Activated naive CD4-positive, alpha-beta T cell treated with anti-CD3 and anti-CD28 coated beads, Interleukin-2, amount 50 U/mL, for 16 hours (primary cell): ENCODE data around the gene CANT1.

Source experiments
- DNase-seq: peaks from one replicate; pipeline ENCODE4 v3.0.0-alpha.2; 2020

The CANT1 gene

GRCh38 chr17:79009397-79010303, at the start of gene CANT1:
Gene CANT1 (minus strand): TSS chr17:79009764. CDS start chr17:78997622, 12,142 bp downstream.
- peak; percentile 86 for DNase-seq

- DNase-seq = no peak
These were observed 48.3 kb upstream of the CANT1 start for GRCh38 chr17:79057737-79058385.

- DNase-seq = no peak
These were observed 45.6 kb upstream of the CANT1 start for GRCh38 chr17:79055197-79055596.

- DNase-seq = no peak
These were observed 44.8 kb upstream of the CANT1 start for GRCh38 chr17:79054200-79054960.

- DNase-seq = no peak
These were observed 43.8 kb upstream of the CANT1 start for GRCh38 chr17:79053251-79053925.

GRCh38 chr17:79052131-79052530, 42.6 kb upstream of the CANT1 start:
- no peak for DNase-seq

GRCh38 chr17:79051306-79051705, 41.7 kb upstream of the CANT1 start:
- no peak for DNase-seq

GRCh38 chr17:79050551-79050950, 41.0 kb upstream of the CANT1 start:
- DNase-seq = no peak

- no peak for DNase-seq
These were observed 40.3 kb upstream of the CANT1 start for GRCh38 chr17:79049821-79050220.

GRCh38 chr17:79048826-79049755, 39.5 kb upstream of the CANT1 start:
- no peak for DNase-seq

GRCh38 chr17:79047923-79048825, 38.6 kb upstream of the CANT1 start:
- no peak for DNase-seq

GRCh38 chr17:79047291-79047920, 37.8 kb upstream of the CANT1 start:
- DNase-seq = no peak

GRCh38 chr17:79046916-79047280, 37.3 kb upstream of the CANT1 start:
- DNase-seq = no peak

GRCh38 chr17:79046197-79046915, 36.8 kb upstream of the CANT1 start:
- no peak for DNase-seq

GRCh38 chr17:79045842-79046196, 36.3 kb upstream of the CANT1 start:
- DNase-seq = peak; percentile 64

GRCh38 chr17:79045001-79045729, 35.6 kb upstream of the CANT1 start:
- no peak for DNase-seq

- no peak for DNase-seq
These were observed 34.9 kb upstream of the CANT1 start for GRCh38 chr17:79044462-79044861.

GRCh38 chr17:79043931-79044320, 34.4 kb upstream of the CANT1 start:
- DNase-seq = no peak
